ENCODE measurements around the gene RCN2. TPM values are rescaled to one million over a fixed set of nuclear protein-coding genes. Genes with fewer than 3 reads are reported as not detected.

RCN2 gene
- total RNA-seq, 2 donors from 2014 or later = 25.5 to 32.2 TPM

DNA sequence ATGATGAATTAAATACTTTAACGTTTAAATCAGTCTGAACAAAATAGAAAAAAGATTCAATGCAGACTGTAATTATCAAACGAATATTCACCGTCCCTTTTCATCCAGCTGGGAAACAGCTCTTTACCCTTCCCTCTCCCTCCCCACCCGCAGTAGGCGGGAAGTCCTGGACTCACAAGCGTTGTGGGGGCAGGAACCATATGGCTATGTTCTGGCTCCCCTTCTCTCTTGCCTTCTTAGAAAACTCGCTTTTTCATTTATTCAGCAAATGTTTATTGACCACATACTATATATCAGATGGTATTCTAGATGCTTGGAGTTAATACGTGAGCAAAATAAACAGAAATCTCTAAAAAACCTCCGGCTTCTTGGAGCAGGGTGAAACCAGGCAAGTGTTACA, 25.7 kb upstream of the RCN2 start:
- H3K27me3 Mint-ChIP-seq = peaks cover 0 to 3% of the 10 kb centered on the region in 2 donors
- peak overlapping the region; percentile 88 for H3K4me3 Mint-ChIP-seq
- no peaks in the 10 kb centered on the region for H3K9me3 Mint-ChIP-seq
- no peaks in the 10 kb centered on the region for H3K36me3 Mint-ChIP-seq
- peaks cover 20 to 25% of the 10 kb centered on the region in 2 donors for H3K4me1 Mint-ChIP-seq (ENCODE audit: low read depth in 2 of 2)
- ATAC-seq (no peak), DNase-seq (ENCODE audit: low spot score) (no peak)
- peak overlapping the region; percentile 82 to 94 for H3K27ac Mint-ChIP-seq

DNA sequence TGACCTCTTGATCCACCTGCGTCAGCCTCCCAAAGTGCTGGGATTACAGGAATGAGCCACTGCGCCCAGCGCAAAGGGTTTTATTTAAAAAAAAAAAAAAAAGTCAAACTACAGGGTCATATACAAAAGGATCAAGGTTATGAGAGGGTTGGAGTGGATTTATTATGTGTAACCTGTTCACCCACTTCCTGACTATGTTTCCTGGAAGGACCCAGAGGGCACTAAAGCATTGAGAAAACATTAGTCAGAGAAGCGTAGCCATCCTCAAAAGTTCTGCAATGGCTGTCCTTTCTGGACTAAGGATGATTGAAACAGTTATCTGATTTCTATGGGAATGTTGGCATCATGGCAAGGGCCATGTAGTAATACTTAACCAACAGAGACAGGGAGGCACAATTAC, 19.1 kb upstream of the RCN2 start:
- Mint-ChIP-seq H3K4me1 (ENCODE audit: low read depth in 2 of 2) (peaks cover 0 to 4% of the 10 kb centered on the region in 2 donors), H3K4me3 (no peak overlapping the region), H3K27ac (no peak overlapping the region), H3K36me3 (no peaks in the 10 kb centered on the region), H3K9me3 (no peaks in the 10 kb centered on the region), H3K27me3 (peaks cover 0 to 9% of the 10 kb centered on the region in 2 donors)
- no peak for ATAC-seq
- DNase-seq (ENCODE audit: low spot score) = no peak

DNA sequence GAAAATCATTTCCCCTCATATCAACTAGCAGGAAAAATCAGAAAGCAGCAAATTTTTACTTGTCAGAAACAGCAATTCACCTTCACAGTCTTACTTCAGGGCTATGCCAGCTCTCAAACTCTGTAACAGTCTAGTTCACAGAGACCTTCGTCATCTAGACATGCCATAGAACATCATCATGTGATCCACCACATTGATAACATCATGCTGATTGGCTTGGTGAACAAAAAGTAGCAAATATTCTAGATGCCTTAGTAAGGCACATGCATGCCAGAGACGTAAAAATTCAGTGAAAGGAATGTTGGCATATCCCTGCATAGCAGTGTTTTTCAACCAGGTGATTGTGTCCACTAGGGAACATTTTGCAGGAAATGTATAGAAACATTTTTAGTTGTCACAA, 17.8 kb upstream of the RCN2 start:
- no peaks in the 10 kb centered on the region for H3K9me3 Mint-ChIP-seq
- no peak overlapping the region for H3K27ac Mint-ChIP-seq
- H3K4me3 Mint-ChIP-seq = no peak overlapping the region
- H3K4me1 Mint-ChIP-seq (ENCODE audit: low read depth in 2 of 2) = no peaks in the 10 kb centered on the region
- H3K36me3 Mint-ChIP-seq = no peaks in the 10 kb centered on the region
- peaks cover 0 to 11% of the 10 kb centered on the region in 2 donors for H3K27me3 Mint-ChIP-seq
- no peak for DNase-seq (ENCODE audit: low spot score)
- no peak for ATAC-seq

DNA sequence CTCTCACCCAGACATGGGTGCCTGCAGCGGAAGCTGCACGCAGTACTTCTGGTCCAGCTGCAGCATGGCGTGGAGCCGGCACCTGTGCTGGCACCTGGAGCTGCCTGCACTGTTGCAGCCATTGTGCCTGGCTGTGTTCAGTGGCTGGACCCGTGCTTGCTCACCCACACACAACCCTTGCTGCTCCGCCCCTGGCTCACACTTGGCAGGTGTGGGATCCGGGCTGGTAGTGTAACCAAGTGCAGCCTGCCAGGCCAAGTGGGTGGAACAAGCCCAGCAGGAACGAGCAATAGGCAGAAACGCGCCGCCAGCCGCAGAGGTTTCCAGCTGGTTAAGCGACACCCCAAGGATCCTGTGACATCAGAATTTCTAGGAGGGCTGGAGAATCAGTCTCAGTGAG, 15.2 kb upstream of the RCN2 start:
- H3K9me3 Mint-ChIP-seq = no peaks in the 10 kb centered on the region
- no peak overlapping the region for H3K27ac Mint-ChIP-seq
- DNase-seq (ENCODE audit: low spot score) (no peak), ATAC-seq (peak in 1 of 2 donors; percentile 20)
- H3K36me3 Mint-ChIP-seq = no peaks in the 10 kb centered on the region
- no peaks in the 10 kb centered on the region for H3K4me1 Mint-ChIP-seq (ENCODE audit: low read depth in 2 of 2)
- no peak overlapping the region for H3K4me3 Mint-ChIP-seq
- H3K27me3 Mint-ChIP-seq = peaks cover 8 to 11% of the 10 kb centered on the region in 2 donors

DNA sequence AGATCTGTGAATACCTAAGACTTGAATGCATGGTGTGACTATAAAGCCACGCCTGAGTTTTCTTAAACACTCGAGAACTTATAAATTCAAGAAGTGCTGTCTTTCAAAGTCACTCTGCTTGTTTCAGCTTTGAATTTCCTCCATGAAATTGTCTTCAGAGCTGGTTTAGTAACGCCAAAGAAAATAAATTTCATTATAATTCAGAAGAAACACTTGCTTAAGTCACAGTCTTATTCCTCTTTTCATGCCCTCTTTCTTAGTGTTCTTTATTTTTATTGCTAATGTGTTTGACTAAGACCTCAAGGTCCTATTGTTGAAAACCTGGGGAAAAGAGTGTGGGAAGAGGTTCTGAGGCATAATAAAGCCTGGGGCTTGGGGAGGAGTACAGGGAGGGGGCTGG, 3.3 kb upstream of the RCN2 start:
- H3K4me1 Mint-ChIP-seq (ENCODE audit: low read depth in 2 of 2) = peaks cover 12 to 13% of the 10 kb centered on the region in 2 donors
- no peak overlapping the region for H3K4me3 Mint-ChIP-seq

DNA sequence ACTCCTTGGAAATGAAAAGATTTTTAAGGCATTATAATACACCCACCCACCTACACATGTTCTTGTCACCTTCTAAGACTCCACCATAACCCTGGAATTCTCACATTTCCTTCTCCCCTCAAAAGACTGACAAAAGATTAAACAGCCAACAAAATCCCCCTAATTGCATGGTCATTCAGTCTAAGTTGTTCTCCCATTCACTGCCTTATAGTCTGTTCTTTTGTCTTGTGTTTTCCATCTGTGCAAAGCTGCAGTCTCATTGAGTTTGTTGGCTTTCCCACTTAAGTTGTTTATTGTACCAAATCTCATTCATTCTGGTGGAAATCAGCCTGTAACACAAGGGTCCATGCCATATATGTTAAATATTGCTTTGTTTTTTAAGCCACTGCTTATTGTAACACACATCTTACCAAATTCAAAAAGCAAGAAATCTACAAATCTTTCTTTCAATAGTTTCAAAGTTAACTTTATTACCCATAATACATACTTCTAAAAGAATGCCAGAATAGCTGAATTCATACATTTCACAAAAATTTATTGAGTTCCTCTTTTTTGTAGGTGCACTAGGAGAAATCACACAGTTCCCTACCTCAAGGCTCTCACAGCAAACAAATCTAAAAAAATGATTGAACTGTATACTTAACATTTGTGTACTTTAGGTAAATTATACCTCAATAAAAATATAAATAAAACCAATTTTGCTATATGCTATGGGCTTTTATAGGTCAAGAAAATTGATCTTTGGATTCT, 2.4 kb upstream of the RCN2 start:
- H3K4me3 Mint-ChIP-seq = no peak overlapping the region
- H3K4me1 Mint-ChIP-seq (ENCODE audit: low read depth in 2 of 2) = peaks cover 13 to 14% of the 10 kb centered on the region in 2 donors
- DNase-seq (ENCODE audit: low spot score) (no peak), ATAC-seq (no peak)
- no peaks in the 10 kb centered on the region for H3K9me3 Mint-ChIP-seq
- no peak overlapping the region for H3K27ac Mint-ChIP-seq
- H3K27me3 Mint-ChIP-seq = peaks cover 0 to 7% of the 10 kb centered on the region in 2 donors
- H3K36me3 Mint-ChIP-seq = peaks cover 5% of the 10 kb centered on the region

More for the DNA sequence above, 3.3 kb upstream of the RCN2 start:
- Mint-ChIP-seq H3K27ac (no peak overlapping the region), H3K9me3 (no peaks in the 10 kb centered on the region), H3K27me3 (peaks cover 4 to 10% of the 10 kb centered on the region in 2 donors), H3K36me3 (peaks cover 4% of the 10 kb centered on the region)
- DNase-seq (ENCODE audit: low spot score) = no peak
- no peak for ATAC-seq

DNA sequence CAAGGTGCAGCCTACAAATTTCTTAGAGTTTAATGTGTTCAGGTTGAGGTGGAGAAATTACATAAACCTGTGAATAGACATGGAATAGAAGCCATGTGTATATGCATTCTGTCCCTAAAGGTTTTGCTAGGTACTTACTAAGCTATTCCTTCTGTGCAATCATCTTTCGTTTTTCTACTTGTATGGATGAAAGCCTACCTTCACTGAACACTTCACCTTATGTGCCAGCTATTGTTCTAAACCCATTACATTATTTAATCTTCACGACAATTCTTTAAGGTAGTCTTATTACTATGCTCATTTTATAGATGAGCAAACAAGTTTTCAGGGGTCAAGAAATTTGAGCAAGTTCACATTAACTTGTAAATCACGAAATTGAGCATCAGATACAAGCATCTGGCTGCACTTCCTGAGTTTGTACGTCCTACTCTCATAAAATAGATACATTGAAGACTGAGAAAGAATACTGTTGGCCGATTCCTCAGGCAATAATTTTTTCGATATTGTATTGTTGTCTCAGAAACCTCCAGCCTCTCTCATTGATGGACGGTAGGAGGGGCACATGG, 635 bp upstream of the RCN2 start:
- Mint-ChIP-seq H3K27ac (peak overlapping the region; percentile 69 to 87), H3K9me3 (no peaks in the 10 kb centered on the region), H3K4me3 (peak overlapping the region; percentile 79), H3K4me1 (ENCODE audit: low read depth in 2 of 2) (peaks cover 14 to 18% of the 10 kb centered on the region in 2 donors), H3K27me3 (peaks cover 0 to 5% of the 10 kb centered on the region in 2 donors), H3K36me3 (peaks cover 9% of the 10 kb centered on the region)
- no peak for ATAC-seq
- no peak for DNase-seq (ENCODE audit: low spot score)

DNA sequence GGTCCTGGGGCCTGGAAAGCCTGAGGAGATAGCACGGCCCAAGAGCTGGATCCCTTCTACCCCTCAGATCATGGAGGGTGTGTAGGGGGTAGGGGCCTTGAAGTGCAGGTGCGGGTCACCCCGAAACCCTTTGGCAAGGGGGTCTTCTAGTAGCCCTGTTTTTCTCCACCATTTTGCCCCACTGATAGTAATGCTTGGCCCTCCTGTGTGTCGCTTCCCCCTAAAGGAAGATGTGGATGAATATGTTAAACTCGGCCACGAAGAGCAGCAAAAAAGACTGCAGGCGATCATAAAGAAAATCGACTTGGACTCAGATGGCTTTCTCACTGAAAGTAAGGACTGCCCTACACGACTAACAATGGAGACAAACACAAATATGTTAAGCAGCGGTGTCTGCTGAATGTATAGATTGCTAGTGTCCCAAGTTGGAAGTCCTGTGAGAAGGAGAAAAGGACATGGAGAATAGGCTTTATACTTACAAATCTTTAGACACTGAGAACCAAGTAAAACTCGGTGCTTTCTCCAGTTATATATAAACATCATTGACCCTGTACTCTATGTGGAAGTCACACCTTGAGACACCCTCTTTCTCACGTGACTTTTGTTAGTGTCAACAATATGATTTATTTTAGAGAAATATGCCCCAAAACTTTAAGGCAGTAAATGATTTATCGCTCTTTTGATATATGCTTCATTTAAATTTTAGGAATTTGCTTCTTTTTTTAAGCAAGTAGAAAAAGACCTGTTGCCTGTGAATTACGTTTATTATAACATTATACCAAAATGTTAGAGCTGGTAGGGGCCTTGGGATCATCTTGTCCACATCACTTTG, 802 bp downstream of the RCN2 start:
- H3K27me3 Mint-ChIP-seq = no peaks in the 10 kb centered on the region
- no peak for DNase-seq (ENCODE audit: low spot score)
- H3K27ac Mint-ChIP-seq = peak overlapping the region; percentile 40 to 87
- H3K4me3 Mint-ChIP-seq = peak overlapping the region; percentile 79
- no peak for ATAC-seq
- H3K36me3 Mint-ChIP-seq = peaks cover 9% of the 10 kb centered on the region
- H3K4me1 Mint-ChIP-seq (ENCODE audit: low read depth in 2 of 2) = peaks cover 14 to 18% of the 10 kb centered on the region in 2 donors
- no peaks in the 10 kb centered on the region for H3K9me3 Mint-ChIP-seq

DNA sequence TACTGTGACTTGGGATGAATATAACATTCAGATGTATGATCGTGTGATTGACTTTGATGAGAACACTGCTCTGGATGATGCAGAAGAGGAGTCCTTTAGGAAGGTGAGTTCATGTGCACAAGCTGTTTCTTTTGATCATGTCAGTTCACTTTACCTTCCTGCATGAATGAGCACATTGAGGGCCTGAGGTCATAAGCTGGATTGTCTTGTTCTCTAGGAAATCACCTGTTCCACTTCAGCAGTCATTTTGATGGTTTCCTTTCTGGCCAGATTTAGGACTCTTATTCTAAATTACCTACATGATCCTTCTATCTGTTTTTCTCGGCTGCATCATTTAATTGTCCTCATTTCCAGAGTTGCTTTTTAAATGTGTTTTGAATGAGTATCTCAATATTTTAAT, 4.1 kb downstream of the RCN2 start:
- H3K4me1 Mint-ChIP-seq (ENCODE audit: low read depth in 2 of 2) = peaks cover 14 to 22% of the 10 kb centered on the region in 2 donors
- no peak overlapping the region for H3K4me3 Mint-ChIP-seq

DNA sequence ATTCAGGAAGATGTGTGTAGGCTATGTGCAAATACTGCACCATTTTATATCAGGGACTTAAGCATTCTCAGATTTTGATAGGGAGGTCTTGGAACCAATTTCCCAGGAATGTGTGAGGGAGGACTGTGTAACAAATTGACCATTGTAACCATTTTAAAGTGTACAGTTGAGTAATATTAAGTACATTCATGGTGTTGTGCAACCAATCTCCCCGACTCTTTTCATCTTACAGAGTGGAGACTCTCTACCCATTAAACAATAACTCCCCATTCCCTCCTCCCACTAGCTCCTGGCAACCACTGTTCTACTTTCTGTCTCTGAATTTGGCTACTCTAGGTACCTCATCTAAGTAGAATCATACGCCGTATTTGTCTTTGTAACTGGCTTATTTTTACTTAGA, 5.1 kb downstream of the RCN2 start:
- H3K4me3 Mint-ChIP-seq = no peak overlapping the region
- H3K4me1 Mint-ChIP-seq (ENCODE audit: low read depth in 2 of 2) = peaks cover 7 to 18% of the 10 kb centered on the region in 2 donors
- no peaks in the 10 kb centered on the region for H3K27me3 Mint-ChIP-seq
- H3K9me3 Mint-ChIP-seq = no peaks in the 10 kb centered on the region
- H3K36me3 Mint-ChIP-seq = peaks cover 9% of the 10 kb centered on the region
- ATAC-seq = no peak
- DNase-seq (ENCODE audit: low spot score) = no peak
- H3K27ac Mint-ChIP-seq = no peak overlapping the region

More for the DNA sequence above, 4.1 kb downstream of the RCN2 start:
- no peak for DNase-seq (ENCODE audit: low spot score)
- H3K27ac Mint-ChIP-seq = no peak overlapping the region
- H3K9me3 Mint-ChIP-seq = no peaks in the 10 kb centered on the region
- ATAC-seq = no peak
- peaks cover 9% of the 10 kb centered on the region for H3K36me3 Mint-ChIP-seq
- H3K27me3 Mint-ChIP-seq = no peaks in the 10 kb centered on the region

DNA sequence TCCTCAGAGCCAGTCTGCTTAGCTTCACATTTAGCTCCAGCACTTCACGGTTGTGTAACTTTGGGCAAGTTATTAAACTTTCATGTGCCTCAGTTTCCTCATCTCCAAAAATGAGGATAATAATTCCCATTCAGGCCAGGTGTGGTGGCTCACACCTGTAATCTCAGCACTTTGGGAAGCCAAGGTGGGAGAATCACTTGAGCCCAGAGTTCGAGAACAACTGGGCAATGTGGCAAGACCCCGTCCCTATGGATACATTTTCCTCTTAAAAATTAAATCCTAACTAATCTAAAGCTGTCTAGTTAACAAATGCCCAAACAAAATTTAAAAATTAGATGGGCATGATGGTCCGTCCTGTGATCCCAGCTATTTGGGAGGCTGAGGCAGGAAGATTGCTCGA, 7.2 kb downstream of the RCN2 start:
- peaks cover 0 to 9% of the 10 kb centered on the region in 2 donors for H3K4me1 Mint-ChIP-seq (ENCODE audit: low read depth in 2 of 2)
- DNase-seq (ENCODE audit: low spot score) = no peak
- H3K27ac Mint-ChIP-seq = no peak overlapping the region
- H3K4me3 Mint-ChIP-seq = no peak overlapping the region
- no peaks in the 10 kb centered on the region for H3K27me3 Mint-ChIP-seq
- peaks cover 10% of the 10 kb centered on the region for H3K36me3 Mint-ChIP-seq
- H3K9me3 Mint-ChIP-seq = no peaks in the 10 kb centered on the region
- no peak for ATAC-seq

DNA sequence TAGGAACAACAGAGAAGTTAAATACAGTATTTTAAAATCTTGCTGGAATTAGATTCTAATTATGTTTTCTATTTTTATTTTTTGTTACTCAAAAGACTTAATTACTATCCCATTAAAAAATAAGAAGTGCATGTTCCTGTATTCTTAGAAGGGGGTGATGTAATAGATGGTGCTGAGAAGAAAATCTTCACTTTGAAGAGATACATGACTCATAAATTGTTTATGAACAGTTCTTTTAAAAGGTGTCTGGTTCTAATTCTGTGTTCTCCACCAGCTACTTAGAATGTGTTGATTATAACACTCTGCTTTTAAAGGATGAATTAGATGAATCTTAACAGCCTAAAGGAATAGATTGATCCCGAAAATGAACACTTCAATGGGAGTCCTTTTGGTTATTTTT, 8.2 kb downstream of the RCN2 start:
- Mint-ChIP-seq H3K36me3 (peaks cover 16% of the 10 kb centered on the region), H3K4me1 (ENCODE audit: low read depth in 2 of 2) (peaks cover 0 to 9% of the 10 kb centered on the region in 2 donors), H3K9me3 (no peaks in the 10 kb centered on the region), H3K27me3 (no peaks in the 10 kb centered on the region), H3K4me3 (no peak overlapping the region), H3K27ac (peak overlapping the region in 1 of 2 donors; percentile 19)
- ATAC-seq = no peak
- DNase-seq (ENCODE audit: low spot score) = no peak

DNA sequence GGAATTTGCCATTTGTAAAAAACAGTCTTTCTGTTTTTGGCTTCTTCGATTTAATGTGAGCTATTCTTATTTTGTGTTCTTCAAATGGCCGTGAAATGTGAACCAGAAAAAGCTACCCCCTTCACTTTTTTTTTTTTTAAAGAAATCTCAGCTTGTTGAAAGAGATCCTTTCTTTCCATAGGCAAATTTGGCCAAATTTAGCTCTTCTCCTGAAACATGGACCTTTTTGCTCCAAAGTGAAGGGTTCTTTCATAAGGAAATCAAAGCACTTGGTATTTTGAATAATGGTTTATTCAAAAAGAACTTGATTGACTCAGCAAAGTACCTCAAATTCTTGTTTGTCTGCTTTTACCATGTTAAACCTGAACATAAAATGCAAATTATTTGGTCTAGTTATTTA, 10.1 kb downstream of the RCN2 start:
- H3K4me3 Mint-ChIP-seq = no peak overlapping the region
- no peaks in the 10 kb centered on the region for H3K9me3 Mint-ChIP-seq
- ATAC-seq (no peak), DNase-seq (ENCODE audit: low spot score) (no peak)
- no peaks in the 10 kb centered on the region for H3K27me3 Mint-ChIP-seq
- peaks cover 0 to 4% of the 10 kb centered on the region in 2 donors for H3K4me1 Mint-ChIP-seq (ENCODE audit: low read depth in 2 of 2)
- H3K27ac Mint-ChIP-seq = no peak overlapping the region
- H3K36me3 Mint-ChIP-seq = peaks cover 15% of the 10 kb centered on the region

DNA sequence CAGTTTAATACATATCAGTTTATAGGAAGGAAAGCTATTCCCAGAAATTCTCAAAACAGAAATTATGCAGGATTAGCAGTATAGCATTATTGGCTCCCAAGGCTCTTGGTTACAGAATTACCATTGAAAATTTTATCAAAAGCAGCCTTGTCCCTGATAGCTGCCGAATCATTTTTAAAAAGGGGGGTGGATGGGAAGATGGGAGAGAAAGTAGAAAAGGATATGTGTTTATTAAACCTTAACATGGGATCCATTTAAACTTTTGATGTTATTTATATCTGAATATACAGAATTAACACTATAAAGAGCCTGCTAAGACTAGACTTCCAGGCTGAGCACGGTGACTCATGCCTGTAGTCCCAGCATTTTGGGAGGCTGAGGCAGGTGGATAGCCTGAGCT, 10.8 kb downstream of the RCN2 start:
- DNase-seq (ENCODE audit: low spot score) = no peak
- no peak for ATAC-seq
- peaks cover 0 to 4% of the 10 kb centered on the region in 2 donors for H3K4me1 Mint-ChIP-seq (ENCODE audit: low read depth in 2 of 2)
- H3K9me3 Mint-ChIP-seq = no peaks in the 10 kb centered on the region
- no peaks in the 10 kb centered on the region for H3K27me3 Mint-ChIP-seq
- H3K4me3 Mint-ChIP-seq = no peak overlapping the region
- H3K27ac Mint-ChIP-seq = no peak overlapping the region
- H3K36me3 Mint-ChIP-seq = peaks cover 15% of the 10 kb centered on the region

All from natural killer cell treated with Interleukin-12 subunit alpha and Interleukin-12 subunit beta and Interleukin-15 and Interleukin-18, amount 100 ng/mL, for 72 hours (primary cell).